M059J (cell line): Measurements from ENCODE around the gene UCHL5. TPM values are rescaled to one million over a fixed set of nuclear protein-coding genes. Genes with fewer than 3 reads are reported as not detected.
A peak's percentile ranks its signal among the peaks of the same experiment; 100 is the strongest.

Experiments used
- DNase-seq: peaks from one replicate; pipeline ENCODE4 v3.0.0-alpha.2; 2012; ENCODE audit warnings: low read depth
- total RNA-seq: library from RNA; depleted of rRNA; stranded (reverse); fragments of >200 nt; shearing (Covaris generic); gene quantifications from 2 replicates; pipeline ENCODE4 v1.2.3, GENCODE V29; 2014; rRNA removed

UCHL5 gene
- 31.8 and 36.8 TPM in 2 replicates for total RNA-seq

DNA sequence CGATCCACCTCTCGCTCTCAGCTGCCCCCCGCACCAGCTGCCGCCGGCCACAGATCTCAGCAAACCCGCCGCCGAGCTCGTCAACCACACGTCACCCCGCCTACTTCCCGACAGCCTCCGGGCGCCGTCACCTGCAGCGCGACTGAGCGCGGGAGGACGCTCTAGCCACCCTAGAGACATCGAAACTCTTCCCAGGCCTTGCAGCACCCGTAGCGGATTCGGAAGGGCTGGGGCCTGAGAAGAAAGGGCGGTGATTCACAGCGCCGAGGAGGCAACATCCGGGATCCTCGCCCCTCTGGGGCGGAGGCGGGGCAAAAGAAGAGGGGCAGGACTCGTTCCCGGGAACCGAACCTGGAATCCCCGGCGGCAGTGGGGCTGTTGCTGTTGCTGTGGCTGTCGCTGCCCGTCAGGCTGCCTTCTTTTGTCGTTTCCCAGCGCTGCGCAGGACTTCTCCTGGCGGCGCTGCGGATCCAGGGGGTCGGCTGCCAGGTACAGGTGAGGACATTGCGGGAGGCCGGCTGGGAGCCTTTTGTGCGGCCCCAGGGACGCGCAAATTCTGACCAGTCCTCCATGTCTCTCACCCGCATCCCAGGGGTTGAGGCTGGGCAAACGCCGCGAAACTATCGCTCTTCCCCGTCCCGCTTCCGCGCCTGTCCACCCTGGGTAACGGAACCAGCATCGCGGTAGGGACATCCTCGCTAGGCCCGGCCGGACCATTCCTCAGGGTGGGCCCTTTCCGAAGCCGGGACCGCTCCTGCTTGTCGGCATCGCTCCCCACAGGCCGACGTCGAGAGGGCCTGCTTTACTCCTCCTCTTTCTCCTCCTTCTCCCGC, at the start of gene UCHL5, which contains the start of gene RO60:
Gene UCHL5 (minus strand): TSS at position 79 of the 833 bp plus-strand sequence. CDS start 100 bp downstream, outside the sequence.
Gene RO60 (plus strand): TSS at position 331 of the 833 bp plus-strand sequence. CDS start 9,443 bp downstream, outside the sequence.
- peak; percentile 99 for DNase-seq

DNA sequence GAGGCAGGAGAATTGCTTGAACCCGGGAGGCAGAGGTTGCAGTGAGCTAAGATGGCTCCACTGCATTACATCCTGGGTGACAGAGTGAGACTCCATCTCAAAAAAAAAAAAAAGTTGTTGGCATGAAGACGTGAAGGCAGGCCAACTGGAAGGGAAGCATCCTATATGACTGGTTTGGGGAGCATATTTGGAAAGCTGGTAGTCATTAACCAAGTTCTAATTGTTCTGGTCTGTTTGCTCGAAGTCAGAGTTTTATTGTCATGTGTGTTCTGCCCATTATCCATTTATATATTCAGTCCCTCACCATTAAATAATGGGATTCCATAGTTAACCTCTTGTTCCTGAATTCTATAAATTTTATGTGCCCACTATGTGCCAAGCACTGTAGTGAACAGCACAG, 49.3 kb upstream of the UCHL5 start:
- DNase-seq: no peak

- DNase-seq: no peak
Observed at GRCh38 chr1:193105821-193106177, 46.6 kb upstream of the UCHL5 start.

DNA sequence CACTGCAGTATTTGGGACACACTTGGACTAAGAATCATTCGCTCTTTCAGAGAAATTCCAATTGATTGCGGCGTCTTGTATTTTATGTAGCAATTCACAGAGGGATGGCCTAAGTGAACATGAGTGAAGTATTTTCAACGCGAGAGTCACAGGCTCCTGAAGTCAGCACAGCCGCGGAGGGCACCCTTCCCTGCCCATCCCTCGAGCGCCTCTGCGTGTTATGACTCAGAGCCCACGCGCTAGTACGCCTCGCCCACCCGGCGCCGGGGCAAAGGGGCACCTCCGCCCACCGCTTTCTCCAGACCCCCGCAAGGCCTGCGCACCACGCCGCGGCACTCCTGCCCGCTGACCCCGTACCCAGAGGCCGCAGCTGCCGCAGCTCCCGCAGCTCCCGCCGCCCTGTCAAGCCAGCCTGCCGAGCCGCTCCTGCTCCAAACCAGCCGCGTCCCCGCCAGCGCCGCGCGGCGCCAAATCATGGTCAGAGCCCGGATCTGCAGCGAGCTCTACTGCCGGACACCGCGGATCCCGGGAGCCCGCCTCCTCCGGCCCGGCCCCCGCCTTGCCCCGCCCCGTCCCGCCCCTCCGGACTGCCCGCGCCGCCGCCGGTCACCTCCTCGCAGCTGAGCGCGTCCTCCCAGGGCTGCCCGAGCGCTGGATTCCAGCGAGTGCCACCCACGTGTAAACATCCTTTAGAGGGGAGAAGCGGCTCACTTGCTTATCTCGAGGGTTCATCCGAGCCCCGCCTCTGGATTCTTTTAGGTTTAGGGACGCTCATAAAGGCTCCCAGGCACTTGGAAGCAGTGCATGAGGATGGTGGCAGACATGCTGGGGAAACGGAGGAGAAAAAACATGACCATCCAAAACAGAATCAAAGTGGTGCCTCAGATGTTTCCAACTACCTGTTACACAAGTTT, 46.0 kb upstream of the UCHL5 start, which contains the start of gene GLRX2:
Gene GLRX2 (minus strand): TSS at position 508 of the 914 bp plus-strand sequence. CDS start 32 bp downstream, at position 476.
- peak; percentile 87 for DNase-seq

- peak; percentile 76 for DNase-seq
Observed at GRCh38 chr1:193104502-193104906, 45.3 kb upstream of the UCHL5 start.

- no peak for DNase-seq
Observed at GRCh38 chr1:193103759-193104501, 44.8 kb upstream of the UCHL5 start.

DNA sequence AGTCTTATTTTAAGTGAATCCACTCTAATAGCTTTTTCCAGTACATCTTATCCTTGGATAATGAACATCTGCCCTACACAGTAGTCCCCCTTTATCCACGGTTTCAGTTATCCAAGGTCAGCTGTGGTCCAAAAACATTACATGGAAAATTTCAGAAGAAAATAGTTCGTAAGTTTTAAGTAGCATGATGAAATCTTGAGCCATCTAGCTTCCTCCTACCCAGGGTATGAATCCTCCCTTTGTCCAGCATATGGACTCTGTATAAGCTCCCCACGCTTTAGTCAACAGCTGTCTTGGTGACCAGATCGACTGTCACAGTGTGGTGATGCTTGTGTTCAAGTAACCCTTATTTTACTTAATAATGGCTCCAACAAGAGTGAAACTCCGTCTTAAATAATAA, 43.5 kb upstream of the UCHL5 start:
- DNase-seq: no peak

DNA sequence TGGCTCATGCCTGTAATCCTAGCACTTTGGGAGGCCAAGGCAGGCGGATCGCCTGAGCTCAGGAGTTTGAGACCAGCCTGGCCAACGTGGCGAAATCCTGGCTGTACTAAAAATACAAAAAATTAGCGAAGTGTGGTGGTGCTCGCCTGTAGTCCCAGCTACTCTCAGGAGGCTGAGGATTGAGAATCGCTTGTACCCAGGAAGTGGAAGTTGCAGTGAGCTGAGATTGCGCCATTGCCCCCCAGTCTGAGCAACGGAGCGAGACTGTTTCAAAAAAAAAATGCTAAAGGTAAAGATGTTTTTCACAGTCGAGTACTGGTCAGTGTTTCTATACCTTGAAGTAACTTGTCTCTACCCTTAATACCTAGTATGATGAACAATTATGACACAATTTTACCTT, 35.0 kb upstream of the UCHL5 start:
- no peak for DNase-seq

DNA sequence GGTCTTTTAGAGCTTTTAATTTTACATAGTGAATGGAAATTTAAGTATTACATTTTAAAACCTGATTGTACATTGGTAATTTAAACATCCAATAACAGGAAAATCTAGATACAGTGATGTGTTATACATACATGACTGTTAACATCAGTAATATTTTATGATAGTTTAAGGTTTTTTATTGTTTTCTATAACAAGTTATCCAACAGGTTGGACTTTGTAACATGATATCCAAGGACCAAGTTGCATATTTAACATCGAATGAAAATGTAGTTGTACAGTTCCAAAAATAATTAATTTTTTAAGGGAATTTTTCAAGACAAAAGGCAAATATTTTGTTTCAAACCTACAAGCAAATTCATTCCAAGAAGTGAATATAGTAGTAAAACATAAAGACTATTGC, 31.7 kb upstream of the UCHL5 start:
- no peak for DNase-seq

DNA sequence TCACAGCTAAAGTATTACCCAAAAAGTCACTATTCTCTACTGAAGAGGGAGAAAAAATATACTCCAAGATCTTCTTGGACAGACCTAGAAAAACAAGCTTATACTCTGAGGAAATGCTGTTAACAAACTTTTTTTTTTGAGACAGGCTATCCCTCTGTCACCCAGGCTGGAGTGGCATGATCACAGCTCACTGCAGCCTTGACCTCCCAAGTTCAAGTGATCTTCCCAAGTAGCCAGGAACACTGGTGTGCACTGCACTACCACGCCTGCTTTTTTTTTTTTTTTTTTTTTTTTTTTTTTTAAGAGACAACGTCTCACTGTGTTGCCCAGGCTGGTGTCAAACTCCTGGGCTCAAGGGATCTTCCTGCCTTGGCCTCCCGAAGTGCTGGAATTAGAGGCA, 28.7 kb upstream of the UCHL5 start:
- no peak for DNase-seq

DNA sequence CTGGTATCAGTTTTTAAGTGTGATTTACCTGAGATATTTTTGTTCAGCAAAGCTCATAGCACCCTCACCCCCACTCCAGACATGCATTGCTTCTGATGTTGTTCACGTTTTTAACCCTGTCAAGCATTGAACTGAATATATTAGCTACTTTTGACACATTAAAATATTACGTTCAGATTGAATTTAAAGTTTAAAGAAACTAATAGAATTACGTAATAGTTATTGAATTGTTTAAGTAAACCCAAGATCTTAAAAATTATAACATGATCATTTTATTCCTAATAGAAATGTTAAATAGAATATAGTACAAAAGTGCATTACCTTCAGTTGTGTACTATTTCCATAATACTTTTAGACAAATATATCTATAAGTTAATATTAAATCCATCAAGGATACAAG, 27.2 kb upstream of the UCHL5 start:
- no peak for DNase-seq

DNA sequence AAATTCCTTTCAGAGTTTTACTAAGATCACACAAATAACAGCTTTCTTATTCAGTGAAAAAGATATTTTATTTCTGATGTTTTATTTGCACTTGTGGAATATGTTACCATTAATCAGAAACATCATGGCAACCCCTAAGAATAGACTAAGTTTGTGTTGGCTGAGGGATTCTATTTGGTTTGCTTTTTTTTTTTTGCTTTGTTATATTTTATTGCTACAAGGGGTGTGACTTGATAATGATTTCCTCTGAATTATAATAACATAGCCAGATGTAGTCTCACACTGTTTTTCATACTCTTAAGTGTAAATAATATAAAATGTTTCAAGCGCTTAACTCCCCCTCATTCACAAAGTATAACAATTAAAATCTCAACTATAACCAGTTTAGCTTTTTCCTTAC, 26.1 kb upstream of the UCHL5 start:
- no peak for DNase-seq

DNA sequence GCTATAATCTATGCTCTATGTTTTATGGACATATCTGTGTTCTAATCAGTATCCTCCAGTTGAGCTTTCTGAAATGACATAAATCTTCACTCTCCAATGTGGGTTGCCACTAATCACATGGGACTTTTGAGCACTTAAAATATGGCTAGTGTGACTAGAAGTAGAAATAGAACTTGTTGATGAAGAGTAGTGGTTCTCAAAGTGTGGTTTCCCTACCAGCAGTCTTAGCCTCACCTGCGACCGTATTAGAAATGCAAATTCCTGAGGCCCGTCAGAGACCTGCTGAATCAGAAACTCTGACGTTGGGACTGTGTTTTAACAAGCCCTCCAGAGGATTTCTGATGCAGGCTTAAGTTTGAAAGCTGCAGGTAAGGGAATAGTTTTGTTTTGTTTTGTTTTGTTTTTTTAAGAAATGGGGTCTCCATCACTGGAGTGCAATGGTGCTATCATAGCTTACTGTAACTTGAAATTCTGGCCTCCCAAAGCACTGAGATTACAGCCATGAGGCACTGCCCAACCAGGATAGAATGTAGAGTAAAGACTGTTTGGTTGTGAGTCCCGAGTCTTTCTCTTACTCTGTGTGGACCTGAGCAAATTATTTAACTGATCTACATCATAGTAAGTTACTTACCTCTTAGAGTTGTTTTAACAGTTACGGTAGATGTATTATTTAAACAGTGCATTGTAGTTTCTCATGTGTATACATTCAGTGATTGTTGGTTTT, 24.4 kb upstream of the UCHL5 start:
- no peak for DNase-seq

- no peak for DNase-seq
Observed at GRCh38 chr1:193079187-193079586, 20.0 kb upstream of the UCHL5 start.

DNA sequence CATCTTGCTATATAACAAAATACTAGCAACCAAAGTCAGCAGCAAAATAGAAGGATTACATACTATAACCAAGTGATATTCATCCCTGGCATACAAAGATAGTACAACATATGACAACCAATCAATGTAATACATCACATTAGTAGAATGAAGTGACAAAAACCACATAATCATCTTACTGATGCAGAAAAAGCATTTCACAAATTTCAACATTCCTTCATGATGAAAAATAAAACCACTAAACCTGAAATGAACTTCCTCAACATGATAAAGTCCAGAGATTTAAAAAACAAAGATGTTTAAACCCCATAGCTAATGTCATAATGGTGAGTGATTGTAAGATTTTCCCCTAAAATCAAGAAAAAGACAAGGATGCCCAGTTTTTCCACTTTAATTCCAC, 18.8 kb upstream of the UCHL5 start:
- peak; percentile 20 for DNase-seq

DNA sequence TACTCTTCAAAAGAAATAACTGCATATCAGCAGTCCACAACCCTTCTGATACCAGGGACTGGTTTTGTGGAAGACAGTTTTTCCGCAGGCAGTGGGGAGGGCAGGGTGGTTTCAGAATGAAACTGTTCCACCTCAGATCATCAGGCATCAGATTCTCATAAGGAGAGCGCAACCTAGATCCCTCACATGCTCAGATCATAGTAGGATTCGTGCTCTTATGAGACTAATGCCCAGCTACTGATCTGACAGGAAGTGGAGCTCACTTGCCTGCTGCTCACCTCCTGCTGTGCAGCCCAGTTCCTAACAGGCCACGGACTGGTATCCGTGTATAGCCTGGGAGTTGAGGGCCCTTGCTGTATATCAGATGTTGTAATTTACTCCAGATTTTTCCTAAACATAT, 11.8 kb upstream of the UCHL5 start:
- DNase-seq: no peak

DNA sequence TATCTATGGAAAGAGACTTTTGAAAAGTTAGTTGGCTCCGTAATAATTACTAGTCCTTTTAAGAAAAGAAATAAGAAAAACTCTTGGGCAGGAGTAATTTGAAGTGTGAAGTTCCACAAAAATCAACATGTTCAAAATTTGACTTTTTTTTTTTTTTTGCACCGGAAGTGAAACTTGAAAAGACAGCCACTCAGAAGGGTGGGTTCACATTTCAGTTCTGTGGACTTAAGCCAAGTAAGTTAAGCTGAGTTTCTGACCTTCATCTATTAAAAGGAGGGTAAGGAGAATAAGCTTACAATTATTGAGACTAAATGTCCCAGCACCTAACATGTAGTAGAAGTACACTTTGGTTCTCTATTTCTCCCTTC, 11.2 kb upstream of the UCHL5 start:
- DNase-seq: no peak

DNA sequence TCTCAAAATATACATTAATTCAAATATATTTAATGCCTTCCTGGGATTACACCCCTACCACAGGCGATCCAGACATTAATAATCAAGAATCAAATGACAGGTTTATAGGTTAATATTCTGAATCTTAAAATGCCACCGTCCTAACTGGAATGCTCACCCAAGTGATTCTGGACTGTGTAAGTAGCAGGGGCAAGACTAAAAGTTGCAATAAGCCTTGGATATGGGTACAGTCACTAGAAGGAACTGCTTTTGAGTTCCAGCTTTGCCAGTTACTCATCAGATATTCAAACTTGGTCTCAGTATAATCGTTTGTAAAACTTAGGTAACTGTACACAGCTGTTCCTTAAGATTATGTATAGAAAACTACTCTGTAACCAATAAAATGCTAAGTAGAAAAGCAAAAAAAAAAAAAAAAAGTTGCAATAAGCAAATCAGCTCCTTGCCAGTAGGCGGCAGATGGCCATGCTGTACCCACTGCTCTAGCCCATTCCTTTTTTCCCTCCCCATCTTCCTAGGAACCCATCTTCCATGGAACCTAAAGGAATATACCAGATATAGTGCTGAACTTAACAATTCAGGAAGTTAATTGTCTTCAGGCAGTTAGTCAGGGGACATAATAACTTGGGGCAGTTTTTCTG, 10.7 kb upstream of the UCHL5 start:
- DNase-seq: peak; percentile 24

- DNase-seq: no peak
Observed at GRCh38 chr1:193068013-193068412, 8.9 kb upstream of the UCHL5 start.

GRCh38 chr1:193066606-193067005, 7.4 kb upstream of the UCHL5 start:
- no peak for DNase-seq

- DNase-seq: no peak
Observed at GRCh38 chr1:193065954-193066353, 6.8 kb upstream of the UCHL5 start.
